Mesenchymal stem cell (in vitro differentiated cells and primary cell): Measurements from ENCODE around the gene FANCI.
A peak's percentile ranks its signal among the peaks of the same experiment; 100 is the strongest.

Source experiments
- DNase-seq: peaks from one replicate; pipeline ENCODE4 v3.0.0-alpha.2; 2013
- H2AFZ ChIP-seq: one replicate; pipeline ENCODE4 v1.6.1; 2013; ENCODE audit warnings: low read depth, mild to moderate bottlenecking, control low read depth, inconsistent platforms, low read length, moderate library complexity
- H2AK5ac ChIP-seq: 2 replicates; pipeline ENCODE4 v1.6.1; 2013; ENCODE audit warnings: low read length, moderate library complexity, mild to moderate bottlenecking, inconsistent platforms; ENCODE audit not compliant: severe bottlenecking
- H2BK120ac ChIP-seq: one replicate; pipeline ENCODE4 v1.6.1; 2013; ENCODE audit warnings: low read depth, mild to moderate bottlenecking, inconsistent platforms, low read length, moderate library complexity
- H2BK12ac ChIP-seq, 2 experiments: one replicate each; pipeline ENCODE4 v1.6.1; 2013; ENCODE audit warnings: inconsistent platforms in 2 of 2, low read length in 2 of 2, mild to moderate bottlenecking in 2 of 2, moderate library complexity in 2 of 2, control low read depth in 1 of 2
- H2BK15ac ChIP-seq: one replicate; pipeline ENCODE4 v1.6.1; 2013; ENCODE audit warnings: mild to moderate bottlenecking, low read depth, inconsistent platforms; ENCODE audit not compliant: poor library complexity, severe bottlenecking
- H2BK5ac ChIP-seq: 2 replicates; pipeline ENCODE4 v1.6.1; 2013; ENCODE audit warnings: low read depth, mild to moderate bottlenecking, low read length, control low read depth, inconsistent platforms; ENCODE audit not compliant: poor library complexity, severe bottlenecking
- H3K14ac ChIP-seq, 2 experiments: one replicate each; pipeline ENCODE4 v1.6.1; 2013; ENCODE audit warnings: inconsistent platforms in 2 of 2, low read length in 2 of 2, control low read depth in 1 of 2, mild to moderate bottlenecking in 1 of 2, moderate library complexity in 1 of 2
- H3K18ac ChIP-seq, 2 experiments: one replicate each; pipeline ENCODE4 v1.6.1; 2013; ENCODE audit warnings: inconsistent platforms in 2 of 2, low read length in 2 of 2, control low read depth in 1 of 2, low read depth in 1 of 2, mild to moderate bottlenecking in 1 of 2
- H3K23ac ChIP-seq, 2 experiments: one replicate each; pipeline ENCODE4 v1.6.1; 2013; ENCODE audit warnings: inconsistent platforms in 2 of 2, low read length in 2 of 2, mild to moderate bottlenecking in 2 of 2, moderate library complexity in 2 of 2, control low read depth in 1 of 2
- H3K27ac ChIP-seq: 2 replicates; pipeline ENCODE4 v1.5.1; 2013; ENCODE audit warnings: mild to moderate bottlenecking, moderate library complexity, low read length, control low read depth, inconsistent platforms; ENCODE audit not compliant: poor library complexity, severe bottlenecking
- H3K27me3 ChIP-seq, 2 experiments: 2 replicates each; pipeline versions ENCODE4 v1.6.1 to v1.7.0; 2013; ENCODE audit warnings: low read length in 2 of 2, mild to moderate bottlenecking in 2 of 2, moderate library complexity in 2 of 2, control low read depth in 1 of 2, inconsistent platforms in 1 of 2; ENCODE audit not compliant: control insufficient read depth in 1 of 2, insufficient read depth in 1 of 2
- H3K36me3 ChIP-seq, 2 experiments: 2 replicates each; pipeline versions ENCODE4 v1.6.1 to v1.7.0; 2013; ENCODE audit warnings: low read length in 2 of 2, control low read depth in 1 of 2, inconsistent platforms in 1 of 2, low read depth in 1 of 2, mild to moderate bottlenecking in 1 of 2; ENCODE audit not compliant: insufficient read depth in 2 of 2, control insufficient read depth in 1 of 2
- H3K4ac ChIP-seq, 2 experiments: one replicate each; pipeline ENCODE4 v1.6.1; 2013; ENCODE audit warnings: inconsistent platforms in 2 of 2, low read length in 2 of 2, mild to moderate bottlenecking in 2 of 2, moderate library complexity in 2 of 2, control low read depth in 1 of 2, low read depth in 1 of 2
- H3K4me1 ChIP-seq: 2 replicates; pipeline ENCODE4 v1.6.1; 2013; ENCODE audit warnings: low read depth, low read length, control low read depth; ENCODE audit not compliant: control insufficient read depth, insufficient read depth
- H3K4me2 ChIP-seq: 2 replicates; pipeline ENCODE4 v1.6.1; 2013; ENCODE audit warnings: low read length, mild to moderate bottlenecking, inconsistent platforms; ENCODE audit not compliant: poor library complexity, severe bottlenecking
- H3K4me3 ChIP-seq, 2 experiments: 2 replicates each; pipeline versions ENCODE4 v1.5.1 to v1.7.0; 2013; ENCODE audit warnings: low read length in 2 of 2, mild to moderate bottlenecking in 2 of 2, control low read depth in 1 of 2, low read depth in 1 of 2; ENCODE audit not compliant: insufficient read depth in 1 of 2
- H3K79me1 ChIP-seq: replicated peaks from 2 replicates; pipeline ENCODE4 v1.6.1; 2013; ENCODE audit warnings: mild to moderate bottlenecking, control low read depth, low read length, inconsistent platforms; ENCODE audit not compliant: poor library complexity, severe bottlenecking
- H3K9ac ChIP-seq: 2 replicates; pipeline ENCODE4 v1.7.0; 2013; ENCODE audit warnings: mild to moderate bottlenecking, low read length, moderate library complexity
- H3K9me3 ChIP-seq: 2 replicates; pipeline ENCODE4 v1.7.0; 2013; ENCODE audit warnings: mild to moderate bottlenecking, low read length; ENCODE audit not compliant: control insufficient read depth
- H4K8ac ChIP-seq: one replicate; pipeline ENCODE4 v1.6.1; 2013; ENCODE audit warnings: inconsistent platforms, mild to moderate bottlenecking, low read length, moderate library complexity
- H4K91ac ChIP-seq: one replicate; pipeline ENCODE4 v1.6.1; 2013; ENCODE audit warnings: mild to moderate bottlenecking, low read length, inconsistent platforms
- WGBS: methylation state at CpG from one replicate; pipeline ENCODE4 v1.1.7; 2013; ENCODE audit warnings: mixed read lengths; 5-methylcytosine and 5-hydroxymethylcytosine counted together

FANCI gene

DNA sequence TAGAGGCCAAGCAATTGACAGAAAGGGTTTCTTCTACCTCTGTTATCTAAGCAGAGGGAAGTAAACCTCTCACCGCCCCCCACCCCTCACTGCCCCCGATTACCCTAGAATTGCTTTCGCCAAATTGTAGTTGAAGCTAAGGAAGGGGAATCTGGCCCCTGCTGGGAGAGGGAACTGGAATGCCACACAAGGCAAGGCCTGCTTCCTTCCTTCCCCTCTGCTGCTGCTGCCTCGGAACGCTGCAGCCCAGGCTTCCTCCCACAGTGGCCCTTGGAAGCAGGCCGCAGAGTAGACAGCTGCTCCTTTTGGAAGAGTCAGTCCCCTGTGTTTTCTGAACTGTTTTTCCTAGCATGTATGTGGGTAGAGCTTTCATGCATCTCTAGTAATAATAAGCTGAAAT, 44.0 kb upstream of the FANCI start:
- Histone ChIP-seq H3K4me3 (no peak overlapping the region), H2BK5ac (no peak overlapping the region), H3K79me1 (no peaks in the 10 kb centered on the region), H4K8ac (no peak overlapping the region), H3K23ac (no peak overlapping the region), H3K14ac (no peak overlapping the region), H3K4me2 (no peak overlapping the region), H2BK15ac (no peak overlapping the region), H3K36me3 (peaks cover 25 to 62% of the 10 kb centered on the region in 2 experiments), H3K4me1 (peaks cover 3% of the 10 kb centered on the region), H2BK12ac (no peak overlapping the region), H3K9me3 (no peaks in the 10 kb centered on the region), H3K9ac (no peak overlapping the region), H2AK5ac (no peak overlapping the region), H3K18ac (no peak overlapping the region), H4K91ac (no peak overlapping the region), H3K27ac (no peak overlapping the region), H2AFZ (no peak overlapping the region), H3K27me3 (peaks cover 0 to 8% of the 10 kb centered on the region in 2 experiments), H2BK120ac (no peak overlapping the region), H3K4ac (no peak overlapping the region)
- WGBS, result 19% methylated on average over 2 of the region's 6 CpGs
- DNase-seq, result no peak

DNA sequence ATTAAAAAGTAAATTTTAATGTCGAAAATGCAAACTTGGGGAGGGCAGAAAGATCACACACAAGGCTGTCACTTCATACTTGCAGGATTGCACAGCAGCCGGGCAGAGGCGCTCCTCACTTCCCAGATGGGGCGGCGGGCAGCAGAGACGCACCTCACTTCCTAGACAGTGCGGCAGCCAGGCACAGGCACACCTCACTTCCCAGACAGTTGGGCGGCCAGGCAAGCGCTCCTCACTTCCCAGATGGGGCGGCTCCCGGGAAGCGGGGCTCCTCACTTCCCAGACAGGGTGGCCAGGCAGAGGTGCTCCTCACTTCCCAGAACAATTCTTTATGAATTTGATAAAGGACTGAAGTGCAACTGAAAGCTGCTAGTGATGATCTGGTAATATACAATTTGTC, 43.6 kb upstream of the FANCI start:
- H3K18ac ChIP-seq, result no peak overlapping the region
- no peak overlapping the region for H2BK15ac ChIP-seq
- no peaks in the 10 kb centered on the region for H3K79me1 ChIP-seq
- peaks cover 3% of the 10 kb centered on the region for H3K4me1 ChIP-seq
- H3K4me3 ChIP-seq, result no peak overlapping the region
- H3K4ac ChIP-seq, result no peak overlapping the region
- no peak overlapping the region for H2BK5ac ChIP-seq
- no peak overlapping the region for H3K9ac ChIP-seq
- peaks cover 21 to 58% of the 10 kb centered on the region in 2 experiments for H3K36me3 ChIP-seq
- H3K23ac ChIP-seq, result no peak overlapping the region
- H3K14ac ChIP-seq, result no peak overlapping the region
- peaks cover 0 to 9% of the 10 kb centered on the region in 2 experiments for H3K27me3 ChIP-seq
- no peak overlapping the region for H3K4me2 ChIP-seq
- no peak overlapping the region for H2BK12ac ChIP-seq
- no peaks in the 10 kb centered on the region for H3K9me3 ChIP-seq
- no peak for DNase-seq
- no peak overlapping the region for H3K27ac ChIP-seq
- no peak overlapping the region for H2AK5ac ChIP-seq
- no peak overlapping the region for H2AFZ ChIP-seq
- no peak overlapping the region for H2BK120ac ChIP-seq
- WGBS, result 97% methylated on average over 10 of the region's 12 CpGs
- no peak overlapping the region for H4K91ac ChIP-seq
- no peak overlapping the region for H4K8ac ChIP-seq

- Histone ChIP-seq H3K14ac (no peak overlapping the region), H3K36me3 (peaks cover 12 to 45% of the 10 kb centered on the region in 2 experiments), H3K4me2 (no peak overlapping the region), H3K27ac (no peak overlapping the region), H3K27me3 (peaks cover 0 to 9% of the 10 kb centered on the region in 2 experiments), H2BK120ac (no peak overlapping the region), H2BK5ac (no peak overlapping the region), H3K9ac (no peak overlapping the region), H3K4me1 (peaks cover 3% of the 10 kb centered on the region), H2AFZ (no peak overlapping the region), H3K18ac (no peak overlapping the region), H4K8ac (no peak overlapping the region), H3K4ac (no peak overlapping the region), H2BK12ac (no peak overlapping the region), H3K4me3 (no peak overlapping the region), H4K91ac (no peak overlapping the region), H3K23ac (no peak overlapping the region), H2AK5ac (no peak overlapping the region), H2BK15ac (no peak overlapping the region), H3K9me3 (no peaks in the 10 kb centered on the region), H3K79me1 (no peaks in the 10 kb centered on the region)
- WGBS, result 82% methylated on average over 12 of the region's 20 CpGs
- DNase-seq, result no peak
Measured at GRCh38 chr15:89201465-89202005, 42.2 kb upstream of the FANCI start.

DNA sequence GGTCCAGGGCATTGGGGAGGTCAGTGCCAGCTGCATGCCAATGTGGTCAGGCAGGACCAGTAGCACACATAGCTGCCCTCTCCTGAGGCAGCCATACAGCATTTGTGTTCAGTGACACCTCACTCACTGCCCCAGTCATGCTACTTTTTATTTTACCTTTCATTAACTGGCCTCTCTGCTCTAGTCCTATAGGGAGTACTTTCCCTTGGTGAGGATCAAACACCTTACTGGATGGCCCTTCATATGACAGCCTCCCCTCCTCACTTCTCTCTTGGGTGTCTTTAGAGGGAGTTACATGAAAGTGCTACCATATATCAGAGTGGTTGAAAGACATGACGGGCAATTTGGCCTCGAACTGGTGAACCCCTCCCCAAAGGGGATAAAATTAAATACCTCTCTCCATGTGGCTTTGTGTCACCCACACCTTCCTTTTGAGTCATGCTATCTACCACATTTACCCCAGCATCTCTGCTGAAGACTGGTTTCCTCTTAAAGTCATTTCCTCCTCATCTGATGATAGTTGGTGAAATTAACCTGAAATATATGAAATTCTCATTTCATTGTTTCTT, 40.0 kb upstream of the FANCI start:
- no peak overlapping the region for H3K9ac ChIP-seq
- no peak overlapping the region for H4K91ac ChIP-seq
- H3K27ac ChIP-seq, result no peak overlapping the region
- H3K27me3 ChIP-seq, result peaks cover 0 to 9% of the 10 kb centered on the region in 2 experiments
- no peak overlapping the region for H4K8ac ChIP-seq
- no peaks in the 10 kb centered on the region for H3K9me3 ChIP-seq
- WGBS, result 81% methylated on average over 2 of the region's 2 CpGs
- no peak overlapping the region for H2BK5ac ChIP-seq
- H3K23ac ChIP-seq, result no peak overlapping the region
- no peak overlapping the region for H3K4ac ChIP-seq
- DNase-seq, result no peak
- no peak overlapping the region for H3K4me3 ChIP-seq
- H2AFZ ChIP-seq, result no peak overlapping the region
- no peak overlapping the region for H3K14ac ChIP-seq
- H3K36me3 ChIP-seq, result peaks cover 9 to 23% of the 10 kb centered on the region in 2 experiments
- H3K4me1 ChIP-seq, result peaks cover 1% of the 10 kb centered on the region
- no peak overlapping the region for H2BK120ac ChIP-seq
- H3K4me2 ChIP-seq, result no peak overlapping the region
- H3K18ac ChIP-seq, result no peak overlapping the region
- no peak overlapping the region for H2BK12ac ChIP-seq
- H2AK5ac ChIP-seq, result no peak overlapping the region
- no peaks in the 10 kb centered on the region for H3K79me1 ChIP-seq
- peak overlapping the region; percentile 7 for H2BK15ac ChIP-seq
